GM12878 (cell line): Measurements from ENCODE around the gene UMAD1. TPM values are rescaled to one million over a fixed set of nuclear protein-coding genes. Genes with fewer than 3 reads are reported as not detected.

Source experiments
- ATAC-seq: fragments of 200-7000 bp; cut with Tn5 transposase; 3 replicates; pipeline ENCODE4 v1.9.1; 2020; ENCODE audit warnings: mild to moderate bottlenecking, moderate library complexity
- BruUV-seq: library from RNA; stranded (reverse); fragments of 400-500 nt; replicated peaks from 2 replicates; lab custom pipeline; 2021; lab: Mats Ljungman, UMichigan
- CTCF ChIA-PET: fragments of 300-600 bp; sonication (Branson Sonifier 250); formaldehyde crosslinking; extraction: SDS; loops from one replicate; lab custom pipeline; 2021; ENCODE audit warnings: inconsistent platforms; lab: Yijun Ruan, JAX
- POLR2A ChIA-PET: fragments of 350-600 bp; formaldehyde crosslinking; extraction: SDS; loops from one replicate; lab custom pipeline; 2021; ENCODE audit warnings: inconsistent platforms; lab: Charles Lee
- RAD21 ChIA-PET: fragments of 300-600 bp; sonication (Branson Sonifier 250); formaldehyde crosslinking; loops from one replicate; lab custom pipeline; 2023; ENCODE audit warnings: antibody characterized with exemption; ENCODE audit not compliant: unreplicated experiment; lab: Charles Lee
- SMC1A ChIA-PET: fragments of 300-600 bp; sonication (Branson Sonifier 250); formaldehyde crosslinking; loops from one replicate; lab custom pipeline; 2023; ENCODE audit not compliant: unreplicated experiment, uncharacterized antibody; lab: Charles Lee
- DNase-seq: peaks from one replicate; pipeline ENCODE4 v3.0.0-alpha.2; 2011; ENCODE audit warnings: low read depth, low spot score
- FAIRE-seq: peaks from 3 replicates; lab custom pipeline; 2011; peaks lifted over from hg19 to GRCh38; lab: Jason Lieb, UNC
- H2AFZ ChIP-seq: 2 replicates; pipeline ENCODE4 v1.6.0; 2011; ENCODE audit warnings: low read depth, low read length, control low read depth; ENCODE audit not compliant: control insufficient read depth
- H3K27ac ChIP-seq: 2 replicates; pipeline ENCODE4 v1.5.1; 2011; ENCODE audit warnings: control low read depth; ENCODE audit not compliant: control insufficient read depth, insufficient read depth
- H3K27me3 ChIP-seq, 2 experiments: replicated peaks in 1 of 2; 2 replicates each; pipeline versions ENCODE4 v1.6.0 to v1.6.1; 2011; ENCODE audit warnings: low read length in 1 of 2; ENCODE audit not compliant: control insufficient read depth in 2 of 2, insufficient read depth in 2 of 2
- H3K36me3 ChIP-seq, 2 experiments: 2 replicates each; pipeline ENCODE4 v1.5.1; 2011; ENCODE audit warnings: low read length in 1 of 2; ENCODE audit not compliant: control insufficient read depth in 2 of 2, insufficient read depth in 2 of 2
- H3K4me1 ChIP-seq: 2 replicates; pipeline ENCODE4 v1.6.1; 2011; ENCODE audit warnings: mild to moderate bottlenecking, low read length, moderate library complexity, mixed read lengths; ENCODE audit not compliant: control insufficient read depth, insufficient read depth
- H3K4me2 ChIP-seq: 2 replicates; pipeline ENCODE4 v1.6.0; 2011; ENCODE audit warnings: control low read depth; ENCODE audit not compliant: control insufficient read depth, insufficient read depth
- H3K4me3 ChIP-seq: fragments of 200-600 bp; sonication (generic); 2 replicates; pipeline ENCODE4 v1.5.1; 2016
- H3K79me2 ChIP-seq: 2 replicates; pipeline ENCODE4 v1.6.0; 2011; ENCODE audit warnings: low read length; ENCODE audit not compliant: control insufficient read depth, insufficient read depth
- H3K9ac ChIP-seq: 2 replicates; pipeline ENCODE4 v1.8.0; 2011; ENCODE audit warnings: low read length, control low read depth, mixed read lengths; ENCODE audit not compliant: control insufficient read depth, insufficient read depth
- H3K9me3 ChIP-seq: replicated peaks from 3 replicates; pipeline ENCODE4 v1.5.1; 2011; ENCODE audit warnings: mild to moderate bottlenecking, low read length; ENCODE audit not compliant: control insufficient read depth, insufficient read depth
- H4K20me1 ChIP-seq: 2 replicates; pipeline ENCODE4 v1.6.0; 2011; ENCODE audit not compliant: control insufficient read depth, insufficient read depth
- EZH2 ChIP-seq: IDR thresholded peaks from 2 replicates; pipeline ENCODE4 v1.6.1; 2012; ENCODE audit warnings: low read depth, mild to moderate bottlenecking, control low read depth, inconsistent platforms, low read length, borderline replicate concordance; ENCODE audit not compliant: control insufficient read depth
- GATAD2B ChIP-seq: fragments of 450-650 bp; conservative IDR thresholded peaks from 2 replicates; pipeline ENCODE4 v1.6.1; 2017; ENCODE audit warnings: low read depth, mild to moderate bottlenecking, moderate library complexity
- HCFC1 ChIP-seq: fragments of 150-350 bp; IDR thresholded peaks from 2 replicates; pipeline ENCODE4 v1.6.1; 2014; ENCODE audit warnings: low read length
- IRF4 ChIP-seq: IDR thresholded peaks from 2 replicates; pipeline ENCODE4 v1.6.1; 2011; ENCODE audit warnings: low read depth, low read length
- KDM1A ChIP-seq: fragments of 200-600 bp; sonication (generic); IDR thresholded peaks from 2 replicates; pipeline ENCODE4 v1.6.1; 2016; ENCODE audit warnings: borderline replicate concordance
- NFYB ChIP-seq: IDR thresholded peaks from 2 replicates; pipeline ENCODE4 v1.6.1; 2011; ENCODE audit warnings: low read depth, mild to moderate bottlenecking, low read length, improper control_type of control experiment, moderate library complexity; ENCODE audit not compliant: insufficient read depth
- NR2C2 ChIP-seq: IDR thresholded peaks from 2 replicates; pipeline ENCODE4 v1.6.1; 2011; ENCODE audit warnings: borderline replicate concordance, low read depth; ENCODE audit not compliant: control insufficient read depth, insufficient read length
- PML ChIP-seq: IDR thresholded peaks from 2 replicates; pipeline ENCODE4 v1.6.1; 2012; ENCODE audit warnings: low read length, inconsistent platforms
- WRNIP1 ChIP-seq: IDR thresholded peaks from 2 replicates; pipeline ENCODE4 v1.6.1; 2011; ENCODE audit warnings: low read depth, low read length, improper control_type of control experiment, borderline replicate concordance
- YY1 ChIP-seq: IDR thresholded peaks from 2 replicates; pipeline ENCODE4 v1.6.1; 2011; ENCODE audit warnings: low read depth, mild to moderate bottlenecking, low read length
- ZBED1 ChIP-seq: IDR thresholded peaks from 2 replicates; pipeline ENCODE4 v1.6.1; 2016; ENCODE audit warnings: borderline replicate concordance
- ZNF622 ChIP-seq: fragments of 450-650 bp; IDR thresholded peaks from 2 replicates; pipeline ENCODE4 v1.6.1; 2017; ENCODE audit warnings: mild to moderate bottlenecking, inconsistent platforms
- WGBS: methylation state at CpG from one replicate; pipeline ENCODE4 v1.1.6; 2016; ENCODE audit warnings: low lambda C conversion rate; ENCODE audit not compliant: insufficient replicate concordance, insufficient coverage; ENCODE audit errors: missing lambda C conversion rate; 5-methylcytosine and 5-hydroxymethylcytosine counted together
- in situ Hi-C: fragments of 300-500 bp; cut with MboI; formaldehyde crosslinking; loops from 9 replicates; pipeline ENCODE4 v1.14.3; 2018; ENCODE audit warnings: mixed read lengths
- intact Hi-C: fragments of 100-400 bp; cut with micrococcal nuclease; formaldehyde crosslinking; loops from one replicate; pipeline ENCODE4 v1.14.2; 2022; ENCODE audit not compliant: unreplicated experiment
- polyA plus RNA-seq, 11 experiments: library from polyadenylated mRNA; depleted of rRNA in 4 of 11; unstranded in 6 of 11; stranded (reverse) in 5 of 11; fragments of >200 nt; fragmentation: Nextera tagmentation in 4 of 11; fragmentation: Illumina TruSeq in 1 of 11; extraction: Ambion mirVana in 4 of 11; extraction: Trizol in 1 of 11; gene quantifications; 1 replicate in 1 of 11; 2 replicates in 10 of 11; pipeline versions ENCODE4 v1.2.1 to v1.2.3, GENCODE V29; 2011 to 2016; ENCODE audit warnings: inconsistent platforms in 2 of 11, missing spikeins in 2 of 11, low read depth in 1 of 11
- total RNA-seq, 4 experiments: library from RNA; depleted of rRNA in 3 of 4; stranded (reverse); fragments of >200 nt in 3 of 4; fragmentation: Illumina TruSeq in 1 of 4; extraction: Trizol in 1 of 4; gene quantifications; 2 replicates each; pipeline versions ENCODE4 v1.2.1 to v1.2.3, GENCODE V29; 2013 to 2021

UMAD1 gene
- total and polyA plus RNA-seq, 10 of the 15 experiments (the other 5 are each of a cell fraction or from before 2014, with no cell fraction given): 6.0 to 28.6 (median 9.3) TPM

DNA sequence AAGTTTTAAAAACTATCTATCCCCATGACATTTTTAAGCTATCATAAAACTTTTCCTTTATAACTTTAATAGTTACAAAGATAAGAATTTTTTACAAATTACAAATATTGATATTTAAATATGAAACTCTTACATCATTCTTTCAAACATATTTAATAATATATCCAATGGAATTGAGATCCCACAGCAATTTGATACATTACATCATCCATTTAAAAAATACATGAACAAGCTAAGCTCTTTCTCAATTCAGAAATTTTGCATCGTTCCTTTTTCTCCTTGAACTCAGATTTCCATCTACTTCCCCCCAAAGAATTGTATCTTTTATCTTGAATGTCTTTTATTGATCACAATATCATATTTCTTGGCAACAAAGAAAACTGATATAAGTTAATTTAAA lies 209.6 kb downstream of the UMAD1 start:
- ChIA-PET POLR2A (interaction anchor here (0.6 to 1.1 kb wide), 2 partner anchors 51 to 70 kb away, joined by 3 read pairs; no protein-coding TSS in a partner anchor), SMC1A (interaction anchor here (0.8 to 7.5 kb wide), 9 partner anchors 9 to 169 kb away, joined by 3 to 34 read pairs (median 4); no protein-coding TSS in a partner anchor), RAD21 (interaction anchor here (0.7 to 1.7 kb wide), 5 partner anchors 11 to 169 kb away, joined by 3 read pairs; no protein-coding TSS in a partner anchor), CTCF (interaction anchor here (0.9 to 2.5 kb wide), 4 partner anchors 10 to 69 kb away, joined by 3 to 6 read pairs (median 4); no protein-coding TSS in a partner anchor)
- H3K4me3 ChIP-seq: no peak overlapping the region
- H3K9me3 ChIP-seq: peaks cover 6% of the 10 kb centered on the region; the same call in 2 of the 3 replicates
- no peaks in the 10 kb centered on the region for H3K27me3 ChIP-seq
- TF ChIP-seq NR2C2 (no peak), YY1 (no peak), NFYB (no peak), GATAD2B (no peak), ZBED1 (no peak), KDM1A (no peak), WRNIP1 (no peak), ZNF622 (no peak), EZH2 (no peak), HCFC1 (no peak), PML (no peak), IRF4 (no peak)
- no peak for FAIRE-seq
- H4K20me1 ChIP-seq: no peaks in the 10 kb centered on the region
- H2AFZ ChIP-seq: no peak overlapping the region
- DNase-seq: no peak
- no peak overlapping the region for H3K27ac ChIP-seq
- in situ Hi-C loops: no loop called here
- 94% methylated on average over 1 of the region's 1 CpG for WGBS
- H3K4me2 ChIP-seq: no peak overlapping the region
- no TSS peak for BruUV-seq
- no peaks in the 10 kb centered on the region for H3K36me3 ChIP-seq
- no peaks in the 10 kb centered on the region for H3K4me1 ChIP-seq
- no peaks in the 10 kb centered on the region for H3K79me2 ChIP-seq
- no peak for ATAC-seq
- intact Hi-C loops: no loop called here
- H3K9ac ChIP-seq: no peak overlapping the region
